ENCODE data around the gene HSD17B10.
"Not testable (repeated sequence)": the region's sequence is repeated elsewhere in the genome, so short reads cannot be mapped to it uniquely, and the experiment has no call there.

The HSD17B10 gene

GRCh38 chrX:53433651-53434639 lies at the start of gene HSD17B10:
HSD17B10 (minus strand) TSS chrX:53434370; CDS start chrX:53434345, 25 bp downstream.
- DNase-seq (ENCODE audit: low spot score), result peak; percentile 84

GRCh38 chrX:53483416-53483815 lies 49.2 kb upstream of the HSD17B10 start:
- no peak for DNase-seq (ENCODE audit: low spot score)

- DNase-seq (ENCODE audit: low spot score), result peak; percentile 40
Observed at GRCh38 chrX:53481816-53482465, 47.8 kb upstream of the HSD17B10 start.

- DNase-seq (ENCODE audit: low spot score), result no peak
Observed at GRCh38 chrX:53481093-53481492, 46.9 kb upstream of the HSD17B10 start.

GRCh38 chrX:53479301-53479700 lies 45.1 kb upstream of the HSD17B10 start:
- DNase-seq (ENCODE audit: low spot score), result no peak

GRCh38 chrX:53476371-53476770 lies 42.2 kb upstream of the HSD17B10 start:
- DNase-seq (ENCODE audit: low spot score), result no peak

GRCh38 chrX:53474707-53475106 lies 40.5 kb upstream of the HSD17B10 start:
- DNase-seq (ENCODE audit: low spot score), result no peak

GRCh38 chrX:53471346-53471745 lies 37.2 kb upstream of the HSD17B10 start:
- no peak for DNase-seq (ENCODE audit: low spot score)

- DNase-seq (ENCODE audit: low spot score), result not testable (repeated sequence)
Observed at GRCh38 chrX:53468659-53469058, 34.5 kb upstream of the HSD17B10 start.

- no peak for DNase-seq (ENCODE audit: low spot score)
Observed at GRCh38 chrX:53458082-53458481, 23.9 kb upstream of the HSD17B10 start.

GRCh38 chrX:53456254-53456653 lies 22.1 kb upstream of the HSD17B10 start:
- DNase-seq (ENCODE audit: low spot score), result no peak

GRCh38 chrX:53452812-53453211 lies 18.6 kb upstream of the HSD17B10 start:
- no peak for DNase-seq (ENCODE audit: low spot score)

GRCh38 chrX:53449632-53450031 lies 15.5 kb upstream of the HSD17B10 start:
- DNase-seq (ENCODE audit: low spot score), result no peak

GRCh38 chrX:53447441-53447840 lies 13.3 kb upstream of the HSD17B10 start:
- DNase-seq (ENCODE audit: low spot score), result no peak

- DNase-seq (ENCODE audit: low spot score), result peak; percentile 3
Observed at GRCh38 chrX:53445977-53446376, 11.8 kb upstream of the HSD17B10 start.

GRCh38 chrX:53442322-53442631 lies 8.1 kb upstream of the HSD17B10 start:
- DNase-seq (ENCODE audit: low spot score), result no peak

- peak; percentile 84 for DNase-seq (ENCODE audit: low spot score)
Observed at GRCh38 chrX:53441531-53442321, 7.6 kb upstream of the HSD17B10 start.

GRCh38 chrX:53440621-53441517 lies 6.7 kb upstream of the HSD17B10 start:
- DNase-seq (ENCODE audit: low spot score), result peak; percentile 51

GRCh38 chrX:53440101-53440500 lies 5.9 kb upstream of the HSD17B10 start:
- no peak for DNase-seq (ENCODE audit: low spot score)

GRCh38 chrX:53438832-53439230 lies 4.7 kb upstream of the HSD17B10 start:
- DNase-seq (ENCODE audit: low spot score), result no peak

- no peak for DNase-seq (ENCODE audit: low spot score)
Observed at GRCh38 chrX:53438174-53438831, 4.1 kb upstream of the HSD17B10 start.

Measured in LoVo (cell line).